Activated CD4-positive, alpha-beta memory T cell treated with anti-CD3 and anti-CD28 coated beads for 36 hours (primary cell): ENCODE data around the gene STAT5A. TPM values are rescaled to one million over a fixed set of nuclear protein-coding genes. Genes with fewer than 3 reads are reported as not detected.

ENCODE experiments used
- CTCF ChIA-PET: fragments of 350-600 bp; sonication (Branson Sonifier 250); formaldehyde crosslinking; loops from one replicate; lab custom pipeline; 2021; ENCODE audit warnings: antibody characterized with exemption, inconsistent platforms; lab: Charles Lee
- POLR2A ChIA-PET: fragments of 350-600 bp; sonication (Branson Sonifier 250); formaldehyde crosslinking; loops from one replicate; lab custom pipeline; 2021; ENCODE audit warnings: antibody characterized with exemption; lab: Charles Lee
- DNase-seq: peaks from one replicate; pipeline ENCODE4 v3.0.0-alpha.2; 2020
- H3K27ac Mint-ChIP-seq: one replicate; pipeline ENCODE4 v1.8.0; 2021; ENCODE audit warnings: mixed read lengths
- H3K27me3 Mint-ChIP-seq: one replicate; pipeline ENCODE4 v1.8.0; 2021; ENCODE audit warnings: mixed read lengths
- H3K36me3 Mint-ChIP-seq: one replicate; pipeline ENCODE4 v1.8.0; 2021; ENCODE audit warnings: mixed read lengths
- H3K4me1 Mint-ChIP-seq: one replicate; pipeline ENCODE4 v1.8.0; 2021; ENCODE audit warnings: low read depth, mixed read lengths
- H3K4me3 Mint-ChIP-seq: one replicate; pipeline ENCODE4 v1.8.0; 2021; ENCODE audit warnings: mild to moderate bottlenecking, mixed read lengths
- H3K9me3 Mint-ChIP-seq: one replicate; pipeline ENCODE4 v1.8.0; 2021; ENCODE audit warnings: mixed read lengths
- intact Hi-C: fragments of 100-400 bp; cut with micrococcal nuclease; formaldehyde crosslinking; loops from one replicate; pipeline ENCODE4 v1.15.1; 2023
- total RNA-seq, 2 experiments: library from RNA; stranded (reverse); gene quantifications; one replicate each; pipeline ENCODE4 v1.2.3, GENCODE V29; 2021

STAT5A gene
- total RNA-seq, 2 experiments from 2014 or later = 211 to 215 TPM

GRCh38 chr17:42266918-42267766, 21.2 kb upstream of the STAT5A start:
- CTCF ChIA-PET = interaction anchor here (0.5 to 1.3 kb wide), 6 partner anchors 17 to 111 kb away, joined by 3 to 4 read pairs (median 3); no protein-coding TSS in a partner anchor

GRCh38 chr17:42268236-42268635, 20.1 kb upstream of the STAT5A start:
- peaks cover 36% of the 10 kb centered on the region for H3K36me3 Mint-ChIP-seq
- DNase-seq = no peak
- ChIA-PET POLR2A (interaction anchor here (0.7 to 13.7 kb wide), 4 partner anchors 9 to 120 kb away, joined by 4 to 271 read pairs (median 30); partner anchors contain the start of genes STAT3 and STAT5A), CTCF (interaction anchor here (1.1 to 4.2 kb wide), 4 partner anchors 18 to 46 kb away, joined by 3 to 35 read pairs (median 14); no protein-coding TSS in a partner anchor)
- peak overlapping the region; percentile 97 for H3K27ac Mint-ChIP-seq
- H3K4me1 Mint-ChIP-seq = peaks cover 66% of the 10 kb centered on the region
- intact Hi-C loops = no loop called here
- no peaks in the 10 kb centered on the region for H3K9me3 Mint-ChIP-seq
- H3K27me3 Mint-ChIP-seq = no peaks in the 10 kb centered on the region
- H3K4me3 Mint-ChIP-seq = no peak overlapping the region

More at GRCh38 chr17:42266918-42267766, 21.2 kb upstream of the STAT5A start:
- no peaks in the 10 kb centered on the region for H3K9me3 Mint-ChIP-seq
- peak overlapping the region; percentile 21 for H3K4me3 Mint-ChIP-seq
- peaks cover 31% of the 10 kb centered on the region for H3K36me3 Mint-ChIP-seq
- peaks cover 57% of the 10 kb centered on the region for H3K4me1 Mint-ChIP-seq
- H3K27me3 Mint-ChIP-seq = no peaks in the 10 kb centered on the region
- peak overlapping the region; percentile 97 for H3K27ac Mint-ChIP-seq
- DNase-seq = peak; percentile 66
- POLR2A ChIA-PET = interaction anchor here (1.7 to 13.7 kb wide), 3 partner anchors 16 to 121 kb away, joined by 5 to 271 read pairs (median 54); partner anchors contain the start of genes STAT3 and STAT5A
- intact Hi-C loops = loop anchor here (1.0 to 2.0 kb wide), 3 partner anchors 20 to 74 kb away; no protein-coding TSS in a partner anchor

GRCh38 chr17:42270170-42270535, 18.1 kb upstream of the STAT5A start:
- Mint-ChIP-seq H3K27ac (peak overlapping the region; percentile 97), H3K9me3 (no peaks in the 10 kb centered on the region), H3K4me3 (peak overlapping the region; percentile 55), H3K27me3 (no peaks in the 10 kb centered on the region), H3K4me1 (peaks cover 66% of the 10 kb centered on the region), H3K36me3 (peaks cover 42% of the 10 kb centered on the region)
- intact Hi-C loops = loop anchor here (5.0 kb wide), 1 partner anchor 117 kb away; the partner anchor contains the start of gene STAT3
- POLR2A ChIA-PET = interaction anchor here (0.6 to 13.7 kb wide), 7 partner anchors 10 to 254 kb away, joined by 3 to 271 read pairs (median 3); partner anchors contain the start of genes STAT3 and STAT5A
- CTCF ChIA-PET = interaction anchor here (0.8 to 4.2 kb wide), 8 partner anchors 17 to 133 kb away, joined by 3 to 35 read pairs (median 4); no protein-coding TSS in a partner anchor
- no peak for DNase-seq

DNA sequence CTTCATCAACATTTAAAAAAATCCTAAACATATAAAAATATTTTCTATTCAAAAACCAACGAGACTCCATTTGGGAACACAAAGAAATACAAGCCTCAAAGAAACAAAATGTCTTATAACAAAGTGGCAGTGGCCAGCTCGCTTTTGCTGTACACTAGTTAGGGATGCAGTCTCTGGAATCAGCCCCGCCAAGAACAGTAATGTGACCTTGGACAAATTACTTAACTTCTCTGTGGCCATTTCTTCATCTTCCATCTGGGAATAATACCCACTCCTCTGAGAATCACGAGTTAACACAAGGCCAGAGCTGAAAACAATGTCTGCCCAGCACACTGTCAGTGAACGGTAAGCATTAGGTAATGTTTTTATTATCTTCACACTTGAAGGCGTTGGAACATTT, 17.7 kb upstream of the STAT5A start:
- H3K27me3 Mint-ChIP-seq = no peaks in the 10 kb centered on the region
- peak overlapping the region; percentile 93 for H3K4me3 Mint-ChIP-seq
- H3K27ac Mint-ChIP-seq = peak overlapping the region; percentile 97
- H3K9me3 Mint-ChIP-seq = no peaks in the 10 kb centered on the region
- peaks cover 66% of the 10 kb centered on the region for H3K4me1 Mint-ChIP-seq
- DNase-seq = no peak
- H3K36me3 Mint-ChIP-seq = peaks cover 44% of the 10 kb centered on the region
- POLR2A ChIA-PET = interaction anchor here (0.6 to 13.7 kb wide), 5 partner anchors 18 to 48 kb away, joined by 3 to 271 read pairs (median 6); partner anchors contain the start of gene STAT5A
- CTCF ChIA-PET = interaction anchor here (0.8 to 4.2 kb wide), 7 partner anchors 18 to 133 kb away, joined by 3 to 35 read pairs (median 4); no protein-coding TSS in a partner anchor
- intact Hi-C loops = loop anchor here (5.0 kb wide), 1 partner anchor 117 kb away; the partner anchor contains the start of gene STAT3

DNA sequence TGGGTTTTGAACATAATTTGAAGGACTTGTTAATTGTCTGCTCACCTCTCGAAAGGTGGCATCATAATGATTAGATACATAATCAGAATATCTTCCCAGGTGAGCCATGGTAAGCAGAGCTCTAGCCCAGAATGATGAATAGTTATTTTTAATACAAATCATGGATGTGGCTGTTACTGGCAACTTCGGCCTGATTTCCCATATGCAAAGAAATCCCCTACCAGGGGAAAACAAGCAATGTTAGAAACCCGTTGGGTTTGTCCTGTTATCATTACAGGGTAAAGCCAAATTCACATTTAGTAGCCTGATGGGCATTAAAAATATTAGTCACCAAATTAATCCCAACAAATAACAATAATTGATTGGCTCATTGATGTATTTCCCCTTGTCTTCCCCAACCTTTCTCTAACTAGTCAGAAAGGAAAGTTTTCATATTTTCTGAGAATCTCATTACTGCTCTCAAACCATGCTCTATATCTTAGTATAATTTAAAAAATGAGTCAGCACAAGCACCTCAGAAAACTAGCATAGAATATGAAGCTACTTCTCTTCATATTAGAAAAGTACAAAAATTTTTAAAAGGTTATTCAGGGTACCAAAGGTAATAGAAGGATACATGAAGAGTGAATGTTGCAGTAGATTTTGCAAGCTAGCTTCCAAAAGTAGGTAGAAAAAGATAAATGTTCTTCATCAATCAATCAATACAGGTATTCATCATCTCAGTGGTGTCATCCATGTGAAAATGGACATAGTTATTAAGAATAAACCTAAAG, 17.1 kb upstream of the STAT5A start:
- no peaks in the 10 kb centered on the region for H3K9me3 Mint-ChIP-seq
- no peak for DNase-seq
- H3K27me3 Mint-ChIP-seq = no peaks in the 10 kb centered on the region
- POLR2A ChIA-PET = interaction anchor here (0.7 to 13.7 kb wide), 5 partner anchors 18 to 66 kb away, joined by 3 to 271 read pairs (median 6); partner anchors contain the start of gene STAT5A
- H3K27ac Mint-ChIP-seq = peak overlapping the region; percentile 97
- intact Hi-C loops = loop anchor here (1.0 to 5.0 kb wide), 2 partner anchors 21 to 116 kb away; partner anchors contain the start of gene STAT3
- peaks cover 45% of the 10 kb centered on the region for H3K36me3 Mint-ChIP-seq
- peak overlapping the region; percentile 93 for H3K4me3 Mint-ChIP-seq
- H3K4me1 Mint-ChIP-seq = peaks cover 64% of the 10 kb centered on the region
- CTCF ChIA-PET = interaction anchor here (0.8 to 4.2 kb wide), 5 partner anchors 18 to 132 kb away, joined by 3 to 35 read pairs (median 4); no protein-coding TSS in a partner anchor

GRCh38 chr17:42271779-42272035, 16.6 kb upstream of the STAT5A start:
- Mint-ChIP-seq H3K9me3 (no peaks in the 10 kb centered on the region), H3K27me3 (no peaks in the 10 kb centered on the region), H3K36me3 (peaks cover 42% of the 10 kb centered on the region), H3K27ac (peak overlapping the region; percentile 97), H3K4me3 (peak overlapping the region; percentile 93), H3K4me1 (peaks cover 60% of the 10 kb centered on the region)
- POLR2A ChIA-PET = interaction anchor here (0.7 to 13.7 kb wide), 3 partner anchors 17 to 66 kb away, joined by 4 to 271 read pairs (median 54); partner anchors contain the start of gene STAT5A
- DNase-seq = no peak
- intact Hi-C loops = loop anchor here (1.0 to 5.0 kb wide), 2 partner anchors 21 to 116 kb away; partner anchors contain the start of gene STAT3
- CTCF ChIA-PET = interaction anchor here (4.2 kb wide), 2 partner anchors 21 to 49 kb away, joined by 25 to 35 read pairs; no protein-coding TSS in a partner anchor

DNA sequence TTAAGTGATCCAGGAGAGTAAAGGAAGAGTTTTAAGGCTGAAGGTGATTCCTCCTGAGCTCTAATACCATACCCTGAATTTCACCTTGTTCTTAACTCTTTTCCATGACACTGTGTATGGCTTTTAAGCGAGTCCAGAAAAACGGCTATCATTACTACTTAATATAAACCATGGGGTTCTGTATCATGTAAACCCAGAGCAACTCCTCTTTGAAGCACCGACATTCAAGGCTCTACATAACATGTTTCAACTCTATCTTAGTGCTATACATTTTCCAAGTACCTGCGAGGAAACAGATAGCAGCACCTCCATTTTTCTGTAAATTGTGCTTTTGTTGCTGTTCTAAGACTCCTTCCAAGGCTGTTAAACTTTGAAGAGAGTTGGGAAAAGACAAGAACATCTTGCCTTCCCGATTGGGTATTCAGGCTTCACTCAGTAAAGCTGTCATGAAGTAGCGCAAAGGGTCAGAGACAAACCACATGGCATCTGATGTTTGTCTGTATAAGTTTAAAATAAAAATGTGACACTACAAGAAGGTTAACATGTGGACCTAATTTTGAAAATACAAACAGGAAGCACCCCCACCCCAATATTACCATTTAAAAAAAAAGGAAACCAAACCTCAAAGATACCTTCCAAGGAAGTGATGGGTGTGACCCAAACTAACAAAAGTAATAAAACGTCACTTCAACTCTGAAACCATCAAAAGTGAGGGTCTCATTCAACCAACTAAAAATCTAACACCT, 16.0 kb upstream of the STAT5A start:
- intact Hi-C loops = loop anchor here (5.0 kb wide), 1 partner anchor 115 kb away; the partner anchor contains the start of gene STAT3

GRCh38 chr17:42273474-42274252, 14.6 kb upstream of the STAT5A start:
- Mint-ChIP-seq H3K9me3 (no peaks in the 10 kb centered on the region), H3K27me3 (no peaks in the 10 kb centered on the region), H3K36me3 (peaks cover 34% of the 10 kb centered on the region), H3K4me3 (peak overlapping the region; percentile 93), H3K4me1 (peaks cover 58% of the 10 kb centered on the region), H3K27ac (peak overlapping the region; percentile 97)
- POLR2A ChIA-PET = interaction anchor here (0.5 to 13.7 kb wide), 4 partner anchors 15 to 120 kb away, joined by 3 to 271 read pairs (median 29); partner anchors contain the start of gene STAT5A
- no peak for DNase-seq
- CTCF ChIA-PET = interaction anchor here (0.9 to 4.0 kb wide), 5 partner anchors 9 to 255 kb away, joined by 3 to 36 read pairs (median 3); no protein-coding TSS in a partner anchor
- intact Hi-C loops = loop anchor here (5.0 kb wide), 1 partner anchor 114 kb away; the partner anchor contains the start of gene STAT3

More for the DNA sequence above, 16.0 kb upstream of the STAT5A start:
- ChIA-PET CTCF (interaction anchor here (0.9 to 4.2 kb wide), 3 partner anchors 11 to 50 kb away, joined by 3 to 36 read pairs (median 25); no protein-coding TSS in a partner anchor), POLR2A (interaction anchor here (4.2 to 13.7 kb wide), 2 partner anchors 16 to 21 kb away, joined by 52 to 271 read pairs; partner anchors contain the start of gene STAT5A)
- Mint-ChIP-seq H3K27me3 (no peaks in the 10 kb centered on the region), H3K36me3 (peaks cover 38% of the 10 kb centered on the region), H3K4me3 (peak overlapping the region; percentile 93), H3K9me3 (no peaks in the 10 kb centered on the region), H3K4me1 (peaks cover 60% of the 10 kb centered on the region), H3K27ac (peak overlapping the region; percentile 97)
- DNase-seq = no peak

DNA sequence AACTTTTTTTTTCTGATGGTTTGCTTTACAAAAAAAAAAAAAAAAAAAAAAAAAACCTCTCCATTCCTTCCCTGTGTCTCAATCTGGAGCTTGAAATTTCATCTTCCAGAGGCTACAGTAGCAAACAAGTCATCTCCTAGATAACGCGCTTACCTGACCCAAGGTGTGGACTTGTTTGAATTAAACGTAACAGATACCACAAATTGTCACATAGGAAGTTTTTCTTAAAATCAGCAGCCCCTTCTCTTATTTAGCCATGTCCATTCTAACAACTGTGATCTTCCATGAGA, 14.1 kb upstream of the STAT5A start:
- Mint-ChIP-seq H3K36me3 (peaks cover 34% of the 10 kb centered on the region), H3K9me3 (no peaks in the 10 kb centered on the region), H3K4me3 (peak overlapping the region; percentile 93), H3K27me3 (no peaks in the 10 kb centered on the region), H3K4me1 (peaks cover 54% of the 10 kb centered on the region), H3K27ac (peak overlapping the region; percentile 97)
- DNase-seq = no peak
- intact Hi-C loops = loop anchor here (5.0 kb wide), 1 partner anchor 113 kb away; the partner anchor contains the start of gene STAT3
- POLR2A ChIA-PET = interaction anchor here (0.5 to 13.7 kb wide), 5 partner anchors 14 to 120 kb away, joined by 3 to 271 read pairs (median 6); partner anchors contain the start of gene STAT5A
- CTCF ChIA-PET = interaction anchor here (1.0 to 4.0 kb wide), 4 partner anchors 40 to 256 kb away, joined by 3 to 36 read pairs (median 3); no protein-coding TSS in a partner anchor
